Coronary artery (tissue), 2 donors: Measurements from ENCODE around the gene ELP6.

ENCODE experiments used
- DNase-seq: peaks from one replicate; pipeline ENCODE4 v3.0.0-alpha.2; 2017; ENCODE audit warnings: low spot score
- H3K27ac ChIP-seq, 2 donors: fragments of 200-600 bp; sonication (generic); one replicate each; pipeline ENCODE4 v1.5.1; 2016 to 2019
- H3K4me3 ChIP-seq: fragments of 200-600 bp; sonication (generic); 2 replicates; pipeline ENCODE4 v1.5.1; 2016; ENCODE audit warnings: mild to moderate bottlenecking, moderate library complexity
- CTCF ChIP-seq: fragments of 200-600 bp; sonication (generic); IDR thresholded peaks from one replicate; pipeline ENCODE4 v1.5.1; 2019; ENCODE audit warnings: antibody characterized with exemption

The ELP6 gene, protein sequence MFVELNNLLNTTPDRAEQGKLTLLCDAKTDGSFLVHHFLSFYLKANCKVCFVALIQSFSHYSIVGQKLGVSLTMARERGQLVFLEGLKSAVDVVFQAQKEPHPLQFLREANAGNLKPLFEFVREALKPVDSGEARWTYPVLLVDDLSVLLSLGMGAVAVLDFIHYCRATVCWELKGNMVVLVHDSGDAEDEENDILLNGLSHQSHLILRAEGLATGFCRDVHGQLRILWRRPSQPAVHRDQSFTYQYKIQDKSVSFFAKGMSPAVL

GRCh38 chr3:47513125-47513929 is at the start of gene ELP6:
Gene ELP6, minus strand, starts transcription at chr3:47513712. Its CDS starts 122 bp downstream, at chr3:47513590.
- TF ChIP-seq CTCF, result no peak
- peak; percentile 97 for DNase-seq
- peak within 1 kb of the TSS; percentile 95 to 97 for H3K27ac ChIP-seq
- H3K4me3 ChIP-seq, result peak within 1 kb of the TSS; percentile 88

DNA sequence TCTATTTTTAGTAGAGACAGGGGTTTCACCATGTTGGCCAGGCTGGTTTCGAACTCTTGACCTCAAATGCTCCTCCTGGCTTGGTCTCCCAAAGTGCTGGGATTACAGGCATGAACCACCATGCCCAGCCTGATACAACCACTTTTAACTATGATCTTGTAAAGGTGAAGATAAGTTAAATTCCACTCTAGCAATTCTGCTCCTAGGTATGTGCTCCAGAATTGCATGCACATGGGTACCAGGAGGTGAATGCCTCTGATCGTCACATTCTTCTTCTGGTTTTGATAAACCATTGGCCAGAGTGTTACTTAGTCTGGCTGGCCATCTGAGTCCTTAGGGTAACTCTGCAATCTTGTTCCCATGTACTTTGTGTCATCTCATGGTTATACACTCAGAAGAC is 42.8 kb upstream of the ELP6 start:
- Histone ChIP-seq H3K27ac (no peak overlapping the region), H3K4me3 (no peak overlapping the region)
- no peak for TF ChIP-seq CTCF
- DNase-seq, result no peak

DNA sequence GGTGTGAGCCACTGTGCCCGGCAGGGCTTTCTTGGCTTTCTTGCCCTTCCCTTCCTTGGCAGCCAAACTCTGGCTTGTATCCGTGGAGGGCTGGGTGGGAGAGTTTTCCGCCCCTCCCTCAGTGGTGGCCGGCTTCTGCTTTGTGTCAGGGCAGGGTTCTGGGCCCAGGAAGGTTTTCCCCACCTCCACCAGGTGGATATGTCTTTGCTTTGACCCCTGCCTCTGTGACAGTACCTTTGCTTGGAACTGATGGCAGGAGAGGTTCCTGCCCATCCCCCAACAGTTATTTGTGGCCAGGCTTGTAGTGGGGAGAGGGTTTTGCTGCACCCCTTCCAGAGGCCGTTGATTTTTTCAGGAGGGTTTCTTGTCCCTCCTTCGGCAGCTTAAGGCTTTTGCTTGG is 40.8 kb upstream of the ELP6 start:
- Histone ChIP-seq H3K27ac (no peak overlapping the region), H3K4me3 (no peak overlapping the region)
- DNase-seq, result no peak
- TF ChIP-seq CTCF, result no peak

DNA sequence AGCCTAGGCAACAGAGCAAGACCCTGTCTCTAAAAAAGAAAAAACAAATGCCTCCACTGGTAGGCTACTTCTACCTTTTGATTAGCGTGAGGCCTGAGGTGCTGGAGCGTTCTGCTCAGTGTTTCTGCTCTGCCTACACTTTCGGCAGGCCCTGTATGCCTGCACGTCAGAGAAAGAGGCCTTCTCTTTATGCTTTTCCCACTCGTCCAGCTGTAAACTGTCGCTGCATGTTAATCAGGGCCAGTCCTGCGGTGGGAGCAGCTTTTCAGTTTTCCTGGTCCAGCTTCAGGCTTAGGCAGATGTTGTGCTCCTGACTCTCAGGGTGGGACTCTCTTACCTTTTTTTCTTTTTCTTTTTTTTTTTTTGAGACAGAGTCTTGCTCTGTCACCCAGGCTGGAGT is 39.9 kb upstream of the ELP6 start:
- no peak for TF ChIP-seq CTCF
- no peak overlapping the region for H3K27ac ChIP-seq
- DNase-seq, result no peak
- no peak overlapping the region for H3K4me3 ChIP-seq

DNA sequence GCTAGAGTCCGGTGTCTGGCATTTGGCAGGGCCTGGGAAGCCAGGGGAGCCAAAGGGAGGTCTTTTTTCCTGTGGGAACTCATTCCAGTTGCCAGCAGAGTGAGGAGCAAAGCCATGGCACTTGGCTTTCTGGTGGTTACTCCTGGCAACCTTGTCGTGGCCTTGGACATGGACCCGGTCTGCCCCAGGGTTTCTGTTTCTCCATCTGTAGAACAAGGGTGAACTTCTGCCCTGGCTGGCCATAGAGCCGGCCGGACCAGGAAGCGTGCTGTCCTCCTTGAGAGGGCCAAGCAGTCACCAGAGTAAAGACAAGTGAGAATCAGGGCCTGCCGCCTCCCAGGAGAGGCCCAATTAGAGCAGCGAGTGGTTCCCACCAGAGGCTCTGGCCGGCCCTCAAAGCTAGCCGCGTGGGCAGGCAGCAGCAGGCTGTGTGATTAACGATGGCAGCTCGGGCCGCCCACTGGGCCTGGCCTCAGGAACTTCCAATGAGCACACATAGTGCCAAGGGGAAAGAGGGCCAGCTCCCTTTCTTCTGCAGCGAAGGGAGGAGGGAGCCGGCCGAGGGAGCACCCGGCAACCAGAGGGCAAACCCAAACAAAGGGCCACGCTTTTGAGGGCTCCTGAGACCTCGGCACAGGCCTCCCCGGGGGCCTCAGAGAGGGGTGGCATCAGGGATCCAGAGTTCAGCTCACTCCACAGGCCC is 29.1 kb upstream of the ELP6 start:
- Histone ChIP-seq H3K4me3 (peak overlapping the region; percentile 14), H3K27ac (peak overlapping the region; percentile 3 to 49)
- no peak for TF ChIP-seq CTCF
- no peak for DNase-seq

DNA sequence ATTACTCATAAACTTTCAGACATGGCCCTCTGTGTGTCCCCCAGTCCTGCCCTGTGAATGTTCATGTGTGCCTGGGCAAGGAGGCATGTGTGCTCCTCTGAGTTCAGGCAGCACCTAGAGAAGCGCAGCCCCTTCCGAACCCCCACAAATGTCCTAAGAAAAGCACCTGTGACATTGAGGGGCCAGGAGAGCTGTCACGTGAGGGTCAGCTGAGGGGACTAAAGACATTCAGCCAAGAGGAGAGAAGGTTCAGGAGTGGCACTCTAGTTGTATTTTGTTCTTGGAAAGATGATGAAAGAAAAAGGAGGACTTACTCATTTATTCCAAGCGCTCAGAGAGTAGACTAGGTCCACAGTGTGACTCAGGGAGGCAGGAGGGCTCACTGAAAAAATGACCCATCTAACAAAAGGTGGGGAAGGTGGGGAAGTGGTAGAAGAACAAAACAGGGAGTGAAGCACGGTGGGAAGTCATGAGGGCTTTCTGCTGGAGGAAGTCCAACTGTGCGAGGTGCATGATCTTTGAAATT is 28.1 kb upstream of the ELP6 start:
- H3K4me3 ChIP-seq, result no peak overlapping the region
- no peak for TF ChIP-seq CTCF
- no peak for DNase-seq
- H3K27ac ChIP-seq, result no peak overlapping the region
